Activated CD4-positive, alpha-beta T cell treated with anti-CD3 and anti-CD28 coated beads for 24 hours (primary cell): ENCODE measurements around the gene EDC4.
"Not testable (repeated sequence)": the region's sequence is repeated elsewhere in the genome, so short reads cannot be mapped to it uniquely, and the experiment has no call there.

Experiments used
- DNase-seq, 2 donors: peaks; one replicate each; pipeline ENCODE4 v3.0.0-alpha.2; 2020; ENCODE audit warnings: low read depth in 2 of 2

The EDC4 gene

DNA sequence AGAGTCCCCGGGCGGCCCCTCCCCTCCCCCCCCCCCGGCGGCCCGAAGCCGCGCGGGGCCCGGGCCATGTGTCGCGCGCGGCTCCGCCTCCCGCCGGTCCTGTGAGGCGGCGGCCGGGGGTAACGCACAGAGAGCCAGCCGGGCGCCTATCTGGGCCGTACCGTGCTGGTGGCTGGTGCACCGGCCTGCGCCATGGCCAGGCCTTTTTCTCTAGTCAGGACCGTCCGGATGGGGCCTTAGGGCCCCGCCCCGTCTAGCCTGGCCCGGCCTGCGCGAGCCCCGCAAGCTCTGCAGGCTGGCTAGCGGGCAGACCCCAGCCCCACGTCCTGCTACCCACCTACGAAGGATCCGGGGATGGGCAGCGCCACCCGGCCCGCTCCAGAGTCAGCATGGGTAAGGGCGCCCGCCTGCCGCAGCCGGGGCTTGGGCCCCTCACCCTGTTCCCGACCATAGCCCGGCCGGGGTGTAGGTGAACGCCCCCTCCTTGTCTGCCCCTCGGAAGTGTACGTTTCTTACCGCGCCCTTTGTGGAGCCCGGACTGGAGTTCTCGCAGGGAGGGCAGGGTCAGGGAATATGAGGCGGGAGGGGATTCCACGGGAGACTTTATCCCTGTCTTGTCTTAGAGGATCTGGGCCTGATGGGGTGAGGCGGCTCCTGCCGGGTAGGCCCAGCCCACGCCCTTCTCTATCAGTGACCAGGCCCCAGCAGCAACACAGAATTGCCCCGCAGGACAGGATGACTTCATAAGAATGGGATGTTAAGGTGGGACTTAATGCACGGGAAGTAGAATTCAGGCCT is 25.6 kb upstream of the EDC4 start, which contains the start of gene CENPT:
TSS of gene CENPT (minus strand) at position 630 of the 798 bp plus-strand sequence. CDS start 13,834 bp downstream, outside the sequence.
- DNase-seq, result peak in 1 of 2 donors; percentile 24

DNA sequence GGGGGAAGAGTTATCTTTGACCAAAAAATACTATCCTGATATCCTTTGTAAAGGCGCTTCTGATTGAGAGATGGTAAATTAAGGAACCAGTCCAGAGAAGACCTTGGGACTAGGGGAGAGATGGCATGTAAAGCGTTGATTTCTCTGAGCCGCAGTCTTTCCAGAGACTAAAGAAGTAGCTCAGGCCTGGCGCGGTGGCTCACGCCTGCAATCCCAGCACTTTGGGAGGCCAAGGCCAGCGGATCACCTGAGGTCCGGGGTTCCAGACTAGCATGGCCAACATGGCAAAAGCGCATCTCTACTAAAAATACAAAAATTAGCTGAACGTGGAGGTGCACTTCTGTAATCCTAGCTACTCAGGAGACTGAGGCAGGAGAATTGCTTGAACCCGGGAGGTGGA is 24.7 kb upstream of the EDC4 start:
- DNase-seq, result no peak

DNA sequence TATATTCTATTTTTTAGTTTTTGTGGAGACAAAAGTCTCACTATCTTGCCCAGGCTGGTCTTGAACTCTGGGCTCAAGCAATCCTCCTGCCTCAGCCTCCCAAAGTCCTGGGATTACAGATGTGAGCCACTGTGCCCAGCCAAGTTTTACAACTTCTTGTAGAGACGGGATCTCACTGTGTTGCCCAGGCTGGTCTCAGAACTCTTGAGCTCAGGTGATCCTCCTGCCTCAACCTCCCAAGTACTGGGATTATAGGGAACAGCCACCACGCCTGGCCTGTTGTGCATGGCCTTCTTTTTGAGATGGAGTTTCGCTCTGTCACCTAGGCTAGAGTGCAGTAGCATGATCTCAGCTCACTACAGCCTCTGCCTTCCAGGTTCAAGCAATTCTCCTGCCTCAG is 19.2 kb upstream of the EDC4 start:
- DNase-seq, result no peak

DNA sequence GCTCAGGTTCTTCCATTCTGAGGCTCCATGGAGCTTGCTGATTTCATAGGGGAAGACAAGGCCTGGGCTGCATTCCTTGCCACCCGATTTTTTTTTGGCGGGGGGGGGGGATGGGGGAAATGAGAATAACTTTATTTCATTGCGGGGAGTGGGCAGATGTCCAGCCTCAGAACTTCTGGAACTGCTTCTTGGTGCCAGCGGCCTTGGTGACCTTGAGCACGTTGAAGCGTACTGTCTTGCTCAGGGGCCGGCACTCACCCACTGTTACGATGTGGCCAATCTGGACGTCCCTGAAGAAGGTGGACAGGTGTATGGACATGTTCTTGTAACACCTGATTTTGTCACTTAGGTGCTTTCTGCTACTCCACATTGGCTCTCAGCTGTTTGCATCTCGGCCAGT is 17.1 kb upstream of the EDC4 start:
- no peak for DNase-seq

DNA sequence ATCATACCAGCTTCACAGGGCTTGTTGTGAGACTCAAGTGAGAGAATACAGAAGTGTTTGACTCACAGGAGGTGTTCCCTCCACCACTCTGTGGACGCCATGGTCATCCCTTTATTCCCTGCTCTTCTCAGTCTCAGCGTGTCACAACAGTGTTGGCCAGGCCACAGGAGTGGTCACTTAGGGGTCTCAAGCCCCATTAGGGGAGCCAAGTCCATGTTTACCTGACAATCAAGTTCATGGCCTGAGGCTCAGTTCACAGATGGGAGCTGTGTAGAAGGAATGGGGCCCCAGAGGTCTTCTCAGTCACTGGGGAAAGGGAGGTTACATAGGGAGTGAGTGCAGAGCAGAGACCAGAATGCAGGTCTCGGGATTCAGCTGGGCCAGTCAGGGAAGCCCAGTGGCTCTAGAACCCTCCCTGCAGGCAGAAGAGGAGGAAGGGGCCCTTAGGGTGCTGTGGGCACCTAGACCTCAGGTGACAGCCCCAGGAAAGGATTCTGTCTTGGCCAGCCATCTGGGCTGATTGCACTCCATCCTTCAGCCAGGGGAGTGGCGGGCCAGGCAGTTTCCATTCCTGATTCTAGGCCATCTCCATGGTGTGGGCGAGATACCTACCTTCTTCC is 15.8 kb upstream of the EDC4 start:
- no peak for DNase-seq

DNA sequence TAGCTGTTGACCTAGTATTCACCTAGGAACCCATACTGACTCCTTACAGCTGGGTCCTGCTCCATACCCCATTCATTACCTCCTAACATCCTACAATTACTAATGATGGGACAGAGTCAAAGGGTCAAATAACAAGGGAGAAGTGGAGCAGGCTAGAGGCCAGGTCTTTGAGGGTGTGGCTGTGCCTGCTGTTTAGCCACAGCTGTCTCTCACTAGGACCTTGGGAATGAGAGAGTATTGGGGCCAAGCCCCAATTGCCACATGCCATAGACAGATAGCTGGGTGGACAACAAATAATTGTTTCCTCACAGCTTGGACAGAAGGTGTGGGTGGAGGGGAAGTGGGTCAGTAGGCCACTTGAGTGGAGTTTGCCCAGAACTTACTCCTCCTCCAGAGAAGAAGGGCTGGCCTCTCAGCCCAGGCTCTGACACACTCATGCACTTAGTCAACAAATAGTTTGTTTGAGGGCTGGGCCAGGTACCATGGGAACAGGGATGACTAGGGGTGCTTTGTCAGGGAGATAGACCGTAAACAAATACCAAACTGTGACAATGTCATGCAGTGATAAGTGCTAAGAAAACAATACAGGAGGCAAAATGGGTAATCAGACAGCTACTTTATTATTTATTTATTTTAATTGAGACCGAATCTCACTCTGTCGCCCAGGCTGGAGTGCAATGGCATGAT is 15.2 kb upstream of the EDC4 start:
- no peak for DNase-seq

DNA sequence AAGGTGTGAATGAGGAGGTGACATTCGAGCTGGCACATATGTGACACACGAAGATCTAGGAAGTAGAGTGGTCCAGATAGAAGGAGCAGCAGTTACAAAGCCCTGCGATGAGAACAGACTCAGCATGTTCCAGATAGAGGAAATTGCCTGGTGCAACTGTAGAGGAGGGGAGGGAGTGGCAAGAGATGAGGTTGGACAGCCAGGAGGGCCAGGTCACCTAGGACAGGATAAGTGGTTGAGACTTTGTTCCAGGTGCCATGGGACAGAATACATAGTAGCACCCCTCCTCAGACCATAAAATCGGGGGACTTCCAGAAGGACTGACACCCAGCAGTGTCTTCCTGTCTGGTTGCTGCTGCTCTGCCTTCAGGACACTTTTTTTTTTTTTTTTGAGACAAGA is 14.4 kb upstream of the EDC4 start:
- no peak for DNase-seq

DNA sequence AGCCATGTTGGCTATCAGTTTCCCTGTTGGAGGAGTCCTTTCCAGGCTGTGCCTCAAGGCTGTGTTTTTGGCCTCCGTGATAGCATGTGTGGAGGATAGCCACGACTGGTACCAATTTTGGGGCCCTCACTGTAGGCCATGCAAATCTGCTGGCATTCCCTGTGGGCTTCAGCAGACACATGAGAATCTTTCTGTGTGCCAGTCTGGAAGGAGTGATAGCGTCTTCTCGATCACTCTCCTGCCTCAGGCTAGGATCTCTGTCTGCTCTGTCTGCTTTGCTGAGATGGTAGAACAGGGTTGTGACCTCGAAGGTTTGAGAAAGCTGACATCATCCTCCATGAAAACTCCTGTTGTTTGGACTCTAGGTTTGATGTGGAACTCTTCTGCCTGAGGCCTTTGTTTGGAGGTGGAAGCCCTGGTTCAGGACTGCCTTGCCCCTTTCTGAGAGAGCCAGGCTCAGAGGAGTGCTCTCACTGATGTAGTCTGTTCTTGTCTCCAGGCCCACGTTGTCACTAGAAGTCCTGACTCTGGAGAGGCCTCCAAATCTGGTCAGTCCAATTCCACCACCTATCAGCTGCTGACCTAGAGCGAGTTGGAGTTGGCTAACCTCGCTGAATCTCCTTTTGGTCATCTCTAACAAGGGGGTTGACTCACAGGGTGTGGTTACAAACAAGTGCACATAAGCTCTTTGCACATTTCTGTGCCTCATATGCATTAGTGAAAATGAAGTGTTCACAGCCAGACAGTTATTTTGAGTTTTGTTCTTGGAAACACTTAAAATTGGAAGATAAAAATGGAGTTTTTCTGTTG is 12.1 kb upstream of the EDC4 start:
- no peak for DNase-seq

DNA sequence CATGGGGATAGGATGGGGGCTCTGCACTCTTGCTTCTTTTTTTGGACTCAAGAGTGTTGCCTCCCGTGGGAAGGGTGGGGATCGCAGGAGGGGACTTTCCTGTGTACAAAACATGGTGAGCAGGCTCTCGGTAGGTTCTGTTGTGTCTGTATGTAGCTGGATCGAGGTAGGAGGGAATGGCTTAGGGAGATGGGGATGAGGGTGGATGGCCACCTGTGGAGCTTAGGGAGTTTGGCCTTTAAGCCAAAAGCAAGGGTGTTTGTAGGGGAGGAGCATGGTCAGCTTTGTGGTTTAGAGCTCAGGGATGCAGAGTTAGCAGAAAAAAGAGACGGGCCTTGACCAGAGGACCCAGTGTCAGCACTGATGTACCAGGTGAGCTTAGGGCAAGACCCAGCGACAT is 11.0 kb upstream of the EDC4 start:
- DNase-seq, result no peak

DNA sequence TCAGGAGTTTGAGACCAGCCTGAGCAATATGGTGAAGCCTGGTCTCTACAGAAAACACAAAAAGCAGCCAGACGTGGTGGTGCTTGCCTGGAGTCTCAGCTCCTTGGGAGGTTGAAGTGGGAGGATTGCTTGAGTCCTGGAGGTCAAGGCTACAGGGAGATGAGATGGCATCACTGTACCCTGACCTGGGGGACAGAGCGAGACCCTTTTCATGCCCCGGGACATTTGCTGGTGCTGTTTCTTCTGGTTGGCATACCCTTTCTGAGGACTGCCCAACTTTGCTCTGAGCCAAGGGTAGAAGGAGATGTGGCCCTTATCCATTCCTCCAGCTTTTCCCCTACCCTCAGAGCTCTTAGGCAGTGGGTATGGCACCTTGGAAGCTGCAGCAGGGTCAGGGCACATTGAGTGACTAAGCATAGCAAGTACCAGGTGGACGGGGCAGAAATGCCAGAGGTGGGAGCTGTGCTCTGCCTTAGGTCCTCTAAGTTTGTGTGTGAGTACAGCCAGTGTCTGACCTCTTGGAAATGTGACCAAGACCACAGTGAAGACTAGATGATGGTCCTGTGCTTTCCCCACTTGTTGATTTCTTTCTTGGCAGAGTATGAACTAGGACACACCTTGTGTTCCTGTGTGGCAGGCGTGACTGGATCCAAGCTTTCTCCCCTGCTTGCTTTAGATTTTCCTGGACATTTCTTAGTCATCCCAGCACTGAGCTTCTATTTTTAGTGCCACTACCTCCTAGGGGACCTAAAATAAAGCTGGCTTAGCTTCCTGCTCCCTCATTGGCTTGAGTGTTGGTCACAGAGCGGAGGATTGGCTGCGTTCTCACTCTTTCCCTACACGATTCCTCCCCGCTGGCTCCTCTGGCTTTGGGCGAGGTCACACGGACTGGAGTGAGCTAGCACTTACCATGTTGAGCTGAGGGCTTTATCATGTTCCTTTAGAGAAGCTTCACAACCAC is 9.9 kb upstream of the EDC4 start:
- no peak for DNase-seq

DNA sequence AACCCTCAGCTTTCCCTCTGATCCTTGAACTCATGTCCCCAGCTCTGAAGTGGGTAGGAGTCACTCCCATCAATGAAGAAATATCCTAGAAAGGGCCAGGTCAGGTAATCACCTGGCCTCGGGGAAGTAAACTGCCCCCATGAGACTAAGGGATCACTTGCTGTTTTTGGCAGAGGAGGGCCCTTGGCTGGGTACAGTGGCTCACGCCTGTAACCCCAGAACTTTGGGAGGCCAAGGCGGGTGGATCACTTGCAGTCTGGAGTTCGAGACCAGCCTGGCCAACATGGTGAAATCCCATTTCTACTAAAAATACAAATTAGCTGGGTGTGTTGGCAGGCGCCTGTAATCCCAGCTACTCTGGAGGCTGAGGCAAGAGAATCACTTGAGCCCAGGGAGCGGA is 8.8 kb upstream of the EDC4 start:
- not testable (repeated sequence) for DNase-seq

DNA sequence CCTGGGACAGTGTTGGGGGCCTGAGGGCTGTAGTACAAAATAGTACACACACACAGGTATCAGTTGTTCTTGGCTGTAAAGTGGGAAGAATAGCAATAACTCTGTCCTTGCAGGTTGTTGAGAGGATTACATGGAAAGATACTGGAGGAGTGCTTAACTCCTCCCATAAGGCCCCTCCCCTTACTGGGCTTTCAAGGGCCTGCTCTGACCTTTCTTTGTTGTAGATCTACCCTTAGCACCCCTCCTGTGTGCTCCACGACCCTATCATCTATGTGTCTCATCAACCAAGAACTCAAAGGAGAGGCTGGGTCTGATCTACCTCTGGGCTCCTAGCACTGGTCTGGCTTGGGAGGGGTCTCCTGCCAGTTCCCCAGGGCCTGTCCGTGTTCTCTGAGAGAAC is 8.3 kb upstream of the EDC4 start:
- no peak for DNase-seq

DNA sequence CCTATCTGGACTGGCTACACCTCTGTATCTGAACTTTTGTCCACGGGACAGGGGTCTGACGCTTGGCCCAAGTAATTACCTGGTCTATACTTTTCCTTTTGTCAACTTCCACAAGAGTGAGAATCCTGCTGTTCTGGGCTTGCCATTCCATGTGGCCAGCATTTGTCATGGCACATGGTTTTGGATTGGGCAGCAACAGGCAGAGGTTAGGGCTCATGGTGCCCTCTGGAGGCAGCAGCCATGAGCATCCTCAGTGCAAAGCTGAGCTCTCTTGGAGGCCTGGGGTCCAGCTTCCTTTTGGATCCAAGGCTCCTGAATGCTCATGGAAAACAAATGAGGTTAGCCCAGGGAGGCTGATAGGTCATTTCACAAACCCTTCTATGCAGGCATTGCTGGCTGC is 7.5 kb upstream of the EDC4 start:
- no peak for DNase-seq

DNA sequence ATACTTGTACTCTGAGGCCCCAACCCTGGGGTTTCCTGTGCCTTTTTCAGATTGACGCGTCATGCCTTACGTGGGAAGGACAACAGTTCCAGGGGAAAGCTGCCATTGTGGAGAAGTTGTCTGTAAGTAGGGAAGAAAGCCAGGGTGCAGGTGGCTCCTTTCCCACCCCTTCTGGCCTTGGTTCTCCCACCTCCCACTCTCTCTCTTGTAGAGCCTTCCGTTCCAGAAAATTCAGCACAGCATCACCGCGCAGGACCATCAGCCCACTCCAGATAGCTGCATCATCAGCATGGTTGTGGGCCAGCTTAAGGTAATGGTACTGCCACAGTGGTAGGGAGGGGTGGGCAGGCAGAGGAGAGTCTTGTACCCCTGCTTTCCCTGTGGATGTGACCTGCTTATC is 4.6 kb upstream of the EDC4 start:
- no peak for DNase-seq

DNA sequence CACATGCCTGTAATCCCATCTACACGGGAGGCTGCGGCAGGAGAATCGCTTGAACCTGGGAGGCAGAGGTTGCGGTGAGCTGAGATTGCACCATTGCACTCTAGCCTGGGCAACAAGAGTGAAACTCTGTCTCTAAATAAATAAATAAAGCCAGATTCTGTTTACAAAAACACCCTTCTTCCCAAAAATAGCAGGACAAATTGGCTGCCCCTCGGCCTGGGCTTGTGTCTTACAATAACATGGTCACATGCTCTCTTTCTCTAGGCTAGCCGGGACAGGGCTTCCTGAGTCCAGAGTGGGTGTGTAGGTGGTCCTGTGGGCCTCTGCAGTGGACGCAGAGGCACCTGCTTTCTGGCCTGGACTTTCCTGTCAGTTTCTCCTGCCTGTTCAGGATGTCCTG is 3.2 kb upstream of the EDC4 start:
- no peak for DNase-seq

DNA sequence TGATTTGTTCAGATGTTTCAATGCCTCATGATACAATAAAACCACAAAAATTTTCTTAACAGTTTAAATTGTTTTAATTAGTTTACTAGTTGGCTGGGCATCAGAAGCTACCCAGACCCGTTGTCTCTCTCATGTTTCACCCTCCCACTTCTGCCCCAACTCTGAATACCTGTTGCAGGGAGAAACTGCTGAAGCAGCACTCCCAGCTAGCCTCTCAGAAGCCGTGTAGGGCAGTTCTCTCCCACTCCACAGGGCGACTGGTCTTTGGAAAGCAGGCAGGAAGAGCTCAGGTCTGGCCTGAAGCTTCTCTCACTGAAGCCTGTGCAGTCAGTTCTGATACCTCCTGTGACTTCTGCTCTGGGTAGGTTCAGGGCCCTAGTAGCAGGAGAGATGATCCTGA is 1.6 kb upstream of the EDC4 start:
- no peak for DNase-seq

DNA sequence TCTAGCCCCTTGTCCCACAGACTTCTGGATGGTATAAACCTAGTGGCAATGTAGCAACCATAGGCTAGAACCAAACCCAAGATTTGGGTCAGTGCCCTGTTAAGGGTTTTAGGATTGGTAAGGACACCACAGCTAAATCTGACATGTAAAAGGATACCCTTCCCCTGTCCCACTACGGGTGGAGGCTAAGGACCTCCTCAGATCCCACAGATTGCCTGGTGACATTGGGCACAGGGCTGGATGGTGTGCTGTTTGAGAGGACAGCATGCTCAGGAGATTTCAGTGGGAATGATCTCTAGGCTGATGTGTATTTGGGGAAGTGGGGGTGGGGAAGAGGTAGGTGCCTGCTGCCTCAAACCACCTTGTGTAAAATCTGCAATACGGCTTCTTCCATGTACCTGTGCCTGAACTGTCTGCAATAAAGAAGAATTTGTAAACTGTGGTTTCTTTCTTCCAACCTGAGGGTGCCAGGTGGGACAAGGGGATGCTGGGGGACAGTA is 671 bp upstream of the EDC4 start:
- DNase-seq, result no peak

DNA sequence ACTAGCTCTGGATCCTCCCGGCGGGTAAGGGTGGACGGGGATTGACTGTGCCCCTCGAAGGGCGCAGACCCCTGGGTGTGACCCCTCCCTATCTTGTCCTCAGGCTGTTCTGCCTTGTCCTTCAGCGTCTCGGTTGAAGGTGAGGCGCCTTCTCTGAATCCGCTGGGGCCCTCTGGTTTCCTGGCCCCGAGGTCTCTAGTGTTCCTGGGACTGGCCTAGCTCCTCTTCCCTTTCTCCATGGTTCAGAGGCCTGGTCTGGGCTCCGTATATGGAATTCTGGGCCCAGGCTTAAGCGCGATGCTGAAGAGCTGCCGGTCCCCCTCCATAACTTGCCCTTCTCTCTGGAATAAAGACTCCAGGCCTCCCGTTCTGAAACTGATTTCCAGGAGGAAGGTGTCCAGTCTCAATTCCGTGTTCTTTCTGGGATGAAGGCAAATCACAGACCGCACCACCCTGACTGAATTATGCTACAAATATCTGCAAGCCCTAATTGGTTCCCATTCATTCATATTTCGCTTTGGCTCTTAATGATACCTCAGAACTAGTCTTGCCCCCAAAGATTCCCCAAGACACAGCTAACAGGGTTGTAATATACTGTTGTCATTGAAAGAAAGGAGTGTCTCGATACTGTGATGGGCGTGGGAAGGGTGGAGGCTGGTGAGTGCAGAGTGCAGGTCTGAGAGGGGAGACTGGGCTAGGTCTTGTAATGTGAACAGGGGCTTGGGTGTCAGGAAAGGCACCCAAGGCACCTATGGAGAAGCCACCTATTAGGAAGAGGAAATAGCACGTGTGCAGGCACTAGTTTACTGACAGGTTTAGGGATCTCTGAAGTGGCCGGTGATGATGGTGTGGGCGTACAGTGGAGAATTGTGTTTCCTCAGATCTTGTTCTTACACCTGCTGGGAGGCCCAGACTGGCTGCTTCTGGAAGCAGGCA is 851 bp downstream of the EDC4 start:
- no peak for DNase-seq

DNA sequence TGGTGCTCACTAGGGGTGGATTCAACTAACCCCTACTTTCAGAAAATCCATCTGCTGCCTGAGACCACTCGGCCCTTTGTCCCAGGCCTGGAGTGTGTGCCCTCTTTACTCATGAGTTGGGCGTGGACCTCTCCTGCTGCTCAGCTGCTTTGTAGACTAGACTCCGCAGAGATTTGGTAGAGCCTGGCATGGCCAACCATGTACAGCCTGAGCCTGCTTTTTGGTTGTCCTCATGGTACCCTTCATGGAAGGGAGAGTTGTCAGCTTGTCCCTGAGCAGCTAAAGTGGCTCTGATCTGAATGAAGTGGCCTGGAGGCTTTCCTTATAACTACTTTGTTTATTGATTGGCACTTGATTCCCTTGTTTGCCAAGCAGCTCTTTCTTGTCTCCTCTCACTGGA is 1.5 kb downstream of the EDC4 start:
- no peak for DNase-seq

DNA sequence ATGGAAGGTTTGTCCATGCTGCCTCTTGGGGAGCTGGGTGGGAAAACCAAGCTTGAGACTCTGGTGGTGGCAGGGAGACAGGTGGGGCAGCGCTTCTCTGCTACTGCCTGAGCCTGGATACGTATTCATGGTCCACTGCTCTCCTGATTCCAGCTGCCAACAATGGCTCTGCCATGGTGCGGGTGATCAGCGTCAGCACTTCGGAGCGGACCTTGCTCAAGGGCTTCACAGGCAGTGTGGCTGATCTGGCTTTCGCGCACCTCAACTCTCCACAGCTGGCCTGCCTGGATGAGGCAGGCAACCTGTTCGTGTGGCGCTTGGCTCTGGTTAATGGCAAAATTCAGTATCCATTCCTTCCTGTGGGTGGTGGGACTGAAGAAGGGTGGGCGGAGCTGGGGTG is 4.2 kb downstream of the EDC4 start:
- DNase-seq, result no peak
